ENCODE data around the gene UEVLD. TPM values are rescaled to one million over a fixed set of nuclear protein-coding genes. Genes with fewer than 3 reads are reported as not detected.

Gene UEVLD
- total RNA-seq, 4 donors from 2014 or later = 19.5 to 37.9 (median 35.4) TPM

DNA sequence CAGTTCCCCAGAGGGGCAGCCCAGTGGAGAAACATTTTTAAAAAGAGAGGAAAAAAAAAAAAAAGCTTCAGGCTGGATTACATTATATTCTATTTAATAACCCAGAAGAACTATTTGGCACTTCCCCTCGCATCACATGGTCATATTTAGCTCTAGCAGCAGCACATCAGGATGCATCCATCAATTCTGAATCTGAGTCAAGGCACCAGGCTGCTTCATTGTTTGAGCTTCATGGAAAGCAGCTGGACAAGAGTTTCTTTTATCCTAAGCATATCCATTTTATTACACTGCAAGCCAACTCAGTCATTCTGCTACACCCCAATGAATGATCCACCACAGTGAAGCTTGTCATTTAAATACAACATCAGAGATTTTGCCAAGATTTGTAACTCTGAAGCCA, 35.6 kb upstream of the UEVLD start:
- H3K36me3 ChIP-seq = no peaks in the 10 kb centered on the region
- 90 to 94% methylated on average over 1 of the region's 1 CpG for WGBS, 2 donors
- intact Hi-C loops (cut with DNase I) = no loop called here
- H3K4me1 ChIP-seq = peaks cover 0 to 3% of the 10 kb centered on the region in 2 donors
- no peaks in the 10 kb centered on the region for H3K9me3 ChIP-seq
- no peak for DNase-seq
- no peaks in the 10 kb centered on the region for H3K27me3 ChIP-seq
- no peak for TF ChIP-seq POLR2A (IDR thresholded peaks at IDR 0.05)
- no peak for TF ChIP-seq CTCF (IDR thresholded peaks at IDR 0.05)
- H3K4me3 ChIP-seq (replicated peaks in 1 of 3) = no peak overlapping the region
- H3K27ac ChIP-seq = no peak overlapping the region

DNA sequence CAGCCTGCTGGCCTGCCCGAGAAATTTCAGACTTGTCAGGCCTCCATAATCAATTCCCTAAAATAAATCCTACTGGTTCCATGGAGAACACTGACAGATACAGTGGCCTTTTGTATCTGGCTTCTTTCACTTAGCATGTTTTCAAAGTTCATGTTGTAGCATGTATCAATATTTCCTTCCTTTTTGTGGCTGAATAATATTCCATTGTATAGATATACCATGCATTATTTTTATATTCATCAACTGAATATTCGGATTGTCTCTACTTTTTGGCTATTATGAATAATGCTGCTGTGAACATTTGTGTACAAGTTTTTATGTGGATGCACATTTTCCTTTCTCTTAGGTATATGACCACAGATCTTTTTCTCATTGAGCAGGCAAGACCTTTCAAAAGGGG, 35.2 kb upstream of the UEVLD start:
- Histone ChIP-seq H3K4me3 (replicated peaks in 1 of 3) (no peak overlapping the region), H3K27ac (no peak overlapping the region), H3K36me3 (no peaks in the 10 kb centered on the region), H3K9me3 (no peaks in the 10 kb centered on the region), H3K27me3 (no peaks in the 10 kb centered on the region), H3K4me1 (peaks cover 3 to 5% of the 10 kb centered on the region in 2 donors)
- no peak for DNase-seq
- 100% methylated on average over 2 of the region's 2 CpGs for WGBS, 2 donors
- intact Hi-C loops (cut with DNase I) = no loop called here
- TF ChIP-seq POLR2A (IDR thresholded peaks at IDR 0.05) (no peak), CTCF (IDR thresholded peaks at IDR 0.05) (no peak)

- DNase-seq = no peak
- Histone ChIP-seq H3K9me3 (no peaks in the 10 kb centered on the region), H3K27ac (no peak overlapping the region), H3K4me3 (replicated peaks in 1 of 3) (no peak overlapping the region), H3K4me1 (peaks cover 5 to 10% of the 10 kb centered on the region in 2 donors), H3K27me3 (no peaks in the 10 kb centered on the region), H3K36me3 (peaks cover 22% of the 10 kb centered on the region in 2 donors)
- TF ChIP-seq CTCF (IDR thresholded peaks at IDR 0.05) = no peak
- WGBS, 2 donors = 54 to 60% methylated on average over 5 of the region's 5 CpGs
- intact Hi-C loops (cut with DNase I) = no loop called here
Observed at GRCh38 chr11:18618342-18619025, 29.9 kb upstream of the UEVLD start.

- H3K4me1 ChIP-seq = peaks cover 5 to 10% of the 10 kb centered on the region in 2 donors
- intact Hi-C loops (cut with DNase I) = no loop called here
- H3K9me3 ChIP-seq = no peaks in the 10 kb centered on the region
- H3K36me3 ChIP-seq = peaks cover 22% of the 10 kb centered on the region in 2 donors
- TF ChIP-seq POLR2A (IDR thresholded peaks at IDR 0.05) (no peak), CTCF (IDR thresholded peaks at IDR 0.05) (no peak)
- DNase-seq = no peak
- no peak overlapping the region for H3K27ac ChIP-seq
- WGBS, 2 donors = 73 to 84% methylated on average over 10 of the region's 10 CpGs
- H3K4me3 ChIP-seq (replicated peaks in 1 of 3) = no peak overlapping the region
- H3K27me3 ChIP-seq = no peaks in the 10 kb centered on the region
Observed at GRCh38 chr11:18617688-18618341, 29.3 kb upstream of the UEVLD start.
